GM23338 (cell line): ENCODE data around the gene APBA1. TPM values are rescaled to one million over a fixed set of nuclear protein-coding genes. Genes with fewer than 3 reads are reported as not detected.

ENCODE experiments used
- ATAC-seq: fragments of 200-7000 bp; cut with Tn5 transposase; 3 replicates; pipeline ENCODE4 v1.9.1; 2020
- DNase-seq: peaks from one replicate; pipeline ENCODE4 v3.0.0-alpha.2; 2015; ENCODE audit warnings: low spot score
- H2AFZ ChIP-seq: fragments of 200-600 bp; sonication (generic); 2 replicates; pipeline ENCODE4 v1.8.0; 2016; ENCODE audit warnings: antibody characterized with exemption, mild to moderate bottlenecking, moderate library complexity
- H3F3A ChIP-seq: fragments of 200-600 bp; sonication (generic); replicated peaks from 2 replicates; pipeline ENCODE4 v1.8.0; 2017; ENCODE audit warnings: antibody characterized with exemption, mixed run types, low read depth
- H3K27ac ChIP-seq: fragments of 200-600 bp; sonication (generic); 2 replicates; pipeline ENCODE4 v1.6.1; 2016; ENCODE audit warnings: low read depth
- H3K27me3 ChIP-seq: fragments of 200-600 bp; sonication (generic); 2 replicates; pipeline ENCODE4 v1.8.0; 2016; ENCODE audit warnings: mild to moderate bottlenecking, mixed run types, moderate library complexity; ENCODE audit not compliant: insufficient read depth
- H3K36me3 ChIP-seq: fragments of 200-600 bp; sonication (generic); 2 replicates; pipeline ENCODE4 v1.8.0; 2016; ENCODE audit warnings: mild to moderate bottlenecking; ENCODE audit not compliant: insufficient read depth
- H3K4me1 ChIP-seq: fragments of 200-600 bp; sonication (generic); 2 replicates; pipeline ENCODE4 v1.8.0; 2016; ENCODE audit warnings: mild to moderate bottlenecking, moderate library complexity; ENCODE audit not compliant: insufficient read depth
- H3K4me2 ChIP-seq: fragments of 200-600 bp; sonication (generic); 2 replicates; pipeline ENCODE4 v1.7.1; 2017; ENCODE audit warnings: mixed run types
- H3K4me3 ChIP-seq: fragments of 200-600 bp; sonication (generic); 2 replicates; pipeline ENCODE4 v1.6.1; 2016; ENCODE audit warnings: mixed run types
- H3K79me2 ChIP-seq: fragments of 200-600 bp; sonication (generic); replicated peaks from 2 replicates; pipeline ENCODE4 v1.8.0; 2017; ENCODE audit warnings: mild to moderate bottlenecking; ENCODE audit not compliant: insufficient read depth
- H3K9me2 ChIP-seq: fragments of 200-600 bp; sonication (generic); 2 replicates; pipeline ENCODE4 v1.8.0; 2017; ENCODE audit not compliant: insufficient read depth
- H4K20me1 ChIP-seq: fragments of 200-600 bp; sonication (generic); replicated peaks from 2 replicates; pipeline ENCODE4 v1.8.0; 2017; ENCODE audit warnings: mild to moderate bottlenecking; ENCODE audit not compliant: insufficient read depth
- H3K27ac Mint-ChIP-seq: 2 replicates; pipeline ENCODE4 v1.8.0; 2020; ENCODE audit warnings: inconsistent platforms, mild to moderate bottlenecking, moderate library complexity, mixed read lengths
- H3K27me3 Mint-ChIP-seq: 3 replicates; pipeline ENCODE4 v1.8.0; 2022; ENCODE audit warnings: low read depth, mild to moderate bottlenecking, moderate library complexity, mixed read lengths, inconsistent platforms; ENCODE audit not compliant: insufficient read depth, poor library complexity
- H3K36me3 Mint-ChIP-seq: 3 replicates; pipeline ENCODE4 v1.8.0; 2021; ENCODE audit warnings: low read depth, mild to moderate bottlenecking, inconsistent platforms, moderate library complexity, mixed read lengths
- H3K4me1 Mint-ChIP-seq: 3 replicates; pipeline ENCODE4 v1.8.0; 2020; ENCODE audit warnings: mild to moderate bottlenecking, inconsistent platforms, mixed read lengths
- H3K4me3 Mint-ChIP-seq: 3 replicates; pipeline ENCODE4 v1.8.0; 2021; ENCODE audit warnings: moderate library complexity, mild to moderate bottlenecking, inconsistent platforms, mixed read lengths
- H3K9me3 Mint-ChIP-seq: 3 replicates; pipeline ENCODE4 v1.8.0; 2020; ENCODE audit warnings: moderate library complexity, mild to moderate bottlenecking, inconsistent platforms, mixed read lengths
- CREB1 ChIP-seq: fragments of 250-450 bp; sonication (Bioruptor Pico); IDR thresholded peaks from 2 replicates; pipeline ENCODE4 v1.5.0; 2020; ENCODE audit warnings: low read depth, mild to moderate bottlenecking, moderate library complexity
- EZH2phosphoT487 ChIP-seq: fragments of 200-600 bp; sonication (generic); IDR thresholded peaks from one replicate; pipeline ENCODE4 v1.8.1; 2018; ENCODE audit warnings: antibody characterized with exemption; ENCODE audit not compliant: unreplicated experiment
- JUNB ChIP-seq: IDR thresholded peaks from one replicate; pipeline ENCODE4 v1.6.1; 2016; ENCODE audit warnings: antibody characterized with exemption; ENCODE audit not compliant: unreplicated experiment
- NANOG ChIP-seq: IDR thresholded peaks from 2 replicates; pipeline ENCODE4 v1.6.1; 2016; ENCODE audit warnings: antibody characterized with exemption, borderline replicate concordance
- POLR2AphosphoS5 ChIP-seq: IDR thresholded peaks from 2 replicates; pipeline ENCODE4 v1.6.1; 2016; ENCODE audit warnings: antibody characterized with exemption, low read depth
- STAT1 ChIP-seq: IDR thresholded peaks from one replicate; pipeline ENCODE4 v1.6.1; 2016; ENCODE audit warnings: antibody characterized with exemption; ENCODE audit not compliant: unreplicated experiment
- polyA plus RNA-seq: library from polyadenylated mRNA; unstranded; fragments of >200 nt; fragmentation: Nextera tagmentation; extraction: Ambion mirVana; gene quantifications from 2 replicates; pipeline ENCODE4 v1.2.1, GENCODE V29; 2016
- total RNA-seq: library from RNA; depleted of rRNA; stranded (reverse); fragments of >200 nt; shearing (Covaris generic); gene quantifications from 2 replicates; pipeline ENCODE4 v1.2.3, GENCODE V29; 2014
- TF ChIP-seq, protein P1 (sequence below): IDR thresholded peaks from 2 replicates; pipeline ENCODE4 v1.6.1; 2016; ENCODE audit warnings: antibody characterized with exemption
- TF ChIP-seq, protein P2 (sequence below): IDR thresholded peaks from one replicate; pipeline ENCODE4 v1.6.1; 2018; ENCODE audit warnings: antibody characterized with exemption; ENCODE audit not compliant: unreplicated experiment
- TF ChIP-seq, protein P3 (sequence below), 2 experiments: fragments of 200-600 bp in 1 of 2; sonication (generic) in 1 of 2; conservative IDR thresholded peaks; 2 replicates each; pipeline versions ENCODE4 v1.5.1 to v1.6.1; 2016 to 2017; ENCODE audit warnings: antibody characterized with exemption in 2 of 2, low read depth in 2 of 2, mild to moderate bottlenecking in 2 of 2, moderate library complexity in 1 of 2

APBA1 gene
- total and polyA plus RNA-seq, 2 experiments from 2014 or later = 0.26 to 1.0 TPM

DNA sequence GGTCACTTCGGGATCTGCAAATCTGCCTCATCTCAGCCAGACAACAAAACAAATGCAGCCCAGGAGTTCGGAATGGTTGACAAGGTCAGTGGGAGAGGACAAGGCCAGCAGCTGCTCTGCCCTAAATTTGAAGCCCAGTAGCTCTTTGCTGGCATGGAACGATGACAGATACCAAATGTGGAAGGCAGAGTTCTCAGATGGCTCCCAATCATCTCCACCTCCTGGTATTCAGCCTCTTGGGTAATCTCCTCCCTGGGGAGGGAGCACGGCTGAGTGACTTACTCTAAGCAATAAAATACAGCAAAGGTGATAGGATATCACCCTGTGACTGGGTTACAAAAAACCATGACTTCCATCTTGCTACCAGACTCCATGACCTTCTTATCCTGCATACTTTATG, 174.4 kb downstream of the APBA1 start:
- H2AFZ ChIP-seq = no peak overlapping the region
- no peaks in the 10 kb centered on the region for H4K20me1 ChIP-seq
- H3K9me3 Mint-ChIP-seq = no peaks in the 10 kb centered on the region
- no peaks in the 10 kb centered on the region for H3K79me2 ChIP-seq
- H3K36me3 Mint-ChIP-seq = no peaks in the 10 kb centered on the region
- H3K4me3 Mint-ChIP-seq = no peak overlapping the region
- H3K9me2 ChIP-seq = no peaks in the 10 kb centered on the region
- H3K4me1 ChIP-seq = peaks cover 4% of the 10 kb centered on the region; the same call in 1 of the 2 replicates
- H3K4me2 ChIP-seq = no peak overlapping the region
- H3K36me3 ChIP-seq = no peaks in the 10 kb centered on the region
- H3K27ac Mint-ChIP-seq = no peak overlapping the region
- H3F3A ChIP-seq = no peaks in the 10 kb centered on the region
- no peaks in the 10 kb centered on the region for H3K27me3 Mint-ChIP-seq
- DNase-seq (no peak), ATAC-seq (no peak)
- no peak for TF ChIP-seq NANOG
- TF ChIP-seq POLR2AphosphoS5 = no peak
- no peak for TF ChIP-seq EZH2phosphoT487
- TF ChIP-seq JUNB = no peak
- no peak for TF ChIP-seq CREB1 (CRISPR knock-in tag)
- TF ChIP-seq, protein P1, sequence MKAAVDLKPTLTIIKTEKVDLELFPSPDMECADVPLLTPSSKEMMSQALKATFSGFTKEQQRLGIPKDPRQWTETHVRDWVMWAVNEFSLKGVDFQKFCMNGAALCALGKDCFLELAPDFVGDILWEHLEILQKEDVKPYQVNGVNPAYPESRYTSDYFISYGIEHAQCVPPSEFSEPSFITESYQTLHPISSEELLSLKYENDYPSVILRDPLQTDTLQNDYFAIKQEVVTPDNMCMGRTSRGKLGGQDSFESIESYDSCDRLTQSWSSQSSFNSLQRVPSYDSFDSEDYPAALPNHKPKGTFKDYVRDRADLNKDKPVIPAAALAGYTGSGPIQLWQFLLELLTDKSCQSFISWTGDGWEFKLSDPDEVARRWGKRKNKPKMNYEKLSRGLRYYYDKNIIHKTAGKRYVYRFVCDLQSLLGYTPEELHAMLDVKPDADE = no peak
- TF ChIP-seq, protein P2, sequence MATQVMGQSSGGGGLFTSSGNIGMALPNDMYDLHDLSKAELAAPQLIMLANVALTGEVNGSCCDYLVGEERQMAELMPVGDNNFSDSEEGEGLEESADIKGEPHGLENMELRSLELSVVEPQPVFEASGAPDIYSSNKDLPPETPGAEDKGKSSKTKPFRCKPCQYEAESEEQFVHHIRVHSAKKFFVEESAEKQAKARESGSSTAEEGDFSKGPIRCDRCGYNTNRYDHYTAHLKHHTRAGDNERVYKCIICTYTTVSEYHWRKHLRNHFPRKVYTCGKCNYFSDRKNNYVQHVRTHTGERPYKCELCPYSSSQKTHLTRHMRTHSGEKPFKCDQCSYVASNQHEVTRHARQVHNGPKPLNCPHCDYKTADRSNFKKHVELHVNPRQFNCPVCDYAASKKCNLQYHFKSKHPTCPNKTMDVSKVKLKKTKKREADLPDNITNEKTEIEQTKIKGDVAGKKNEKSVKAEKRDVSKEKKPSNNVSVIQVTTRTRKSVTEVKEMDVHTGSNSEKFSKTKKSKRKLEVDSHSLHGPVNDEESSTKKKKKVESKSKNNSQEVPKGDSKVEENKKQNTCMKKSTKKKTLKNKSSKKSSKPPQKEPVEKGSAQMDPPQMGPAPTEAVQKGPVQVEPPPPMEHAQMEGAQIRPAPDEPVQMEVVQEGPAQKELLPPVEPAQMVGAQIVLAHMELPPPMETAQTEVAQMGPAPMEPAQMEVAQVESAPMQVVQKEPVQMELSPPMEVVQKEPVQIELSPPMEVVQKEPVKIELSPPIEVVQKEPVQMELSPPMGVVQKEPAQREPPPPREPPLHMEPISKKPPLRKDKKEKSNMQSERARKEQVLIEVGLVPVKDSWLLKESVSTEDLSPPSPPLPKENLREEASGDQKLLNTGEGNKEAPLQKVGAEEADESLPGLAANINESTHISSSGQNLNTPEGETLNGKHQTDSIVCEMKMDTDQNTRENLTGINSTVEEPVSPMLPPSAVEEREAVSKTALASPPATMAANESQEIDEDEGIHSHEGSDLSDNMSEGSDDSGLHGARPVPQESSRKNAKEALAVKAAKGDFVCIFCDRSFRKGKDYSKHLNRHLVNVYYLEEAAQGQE = no peak
- TF ChIP-seq STAT1 = no peak
- TF ChIP-seq, protein P3, sequence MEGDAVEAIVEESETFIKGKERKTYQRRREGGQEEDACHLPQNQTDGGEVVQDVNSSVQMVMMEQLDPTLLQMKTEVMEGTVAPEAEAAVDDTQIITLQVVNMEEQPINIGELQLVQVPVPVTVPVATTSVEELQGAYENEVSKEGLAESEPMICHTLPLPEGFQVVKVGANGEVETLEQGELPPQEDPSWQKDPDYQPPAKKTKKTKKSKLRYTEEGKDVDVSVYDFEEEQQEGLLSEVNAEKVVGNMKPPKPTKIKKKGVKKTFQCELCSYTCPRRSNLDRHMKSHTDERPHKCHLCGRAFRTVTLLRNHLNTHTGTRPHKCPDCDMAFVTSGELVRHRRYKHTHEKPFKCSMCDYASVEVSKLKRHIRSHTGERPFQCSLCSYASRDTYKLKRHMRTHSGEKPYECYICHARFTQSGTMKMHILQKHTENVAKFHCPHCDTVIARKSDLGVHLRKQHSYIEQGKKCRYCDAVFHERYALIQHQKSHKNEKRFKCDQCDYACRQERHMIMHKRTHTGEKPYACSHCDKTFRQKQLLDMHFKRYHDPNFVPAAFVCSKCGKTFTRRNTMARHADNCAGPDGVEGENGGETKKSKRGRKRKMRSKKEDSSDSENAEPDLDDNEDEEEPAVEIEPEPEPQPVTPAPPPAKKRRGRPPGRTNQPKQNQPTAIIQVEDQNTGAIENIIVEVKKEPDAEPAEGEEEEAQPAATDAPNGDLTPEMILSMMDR (conservative IDR thresholded peaks at IDR 0.05; ENCODE audit: low read depth in 2 of 2) = no peak
- H3K27ac ChIP-seq = no peak overlapping the region
- H3K4me1 Mint-ChIP-seq = peaks cover 25% of the 10 kb centered on the region; the same call in 2 of the 3 replicates
- no peaks in the 10 kb centered on the region for H3K27me3 ChIP-seq
- no peak overlapping the region for H3K4me3 ChIP-seq
